Endodermal cell (in vitro differentiated cells): ENCODE results near the gene AUNIP. TPM values are rescaled to one million over a fixed set of nuclear protein-coding genes. Genes with fewer than 3 reads are reported as not detected.

ENCODE experiments used
- DNase-seq: peaks from one replicate; pipeline ENCODE4 v3.0.0-alpha.2; 2017
- H3K27ac ChIP-seq: 2 replicates; pipeline ENCODE4 v1.5.1; 2013; ENCODE audit warnings: mild to moderate bottlenecking, low read depth, low read length, moderate library complexity
- H3K27me3 ChIP-seq: 2 replicates; pipeline ENCODE4 v1.6.1; 2013; ENCODE audit warnings: mild to moderate bottlenecking, low read length, moderate library complexity; ENCODE audit not compliant: insufficient read depth, control insufficient read depth, poor library complexity, severe bottlenecking
- H3K36me3 ChIP-seq: 2 replicates; pipeline ENCODE4 v1.7.0; 2013; ENCODE audit warnings: mild to moderate bottlenecking, low read length, moderate library complexity; ENCODE audit not compliant: control insufficient read depth, insufficient read depth
- H3K4me1 ChIP-seq: one replicate; pipeline ENCODE4 v1.7.0; 2013; ENCODE audit warnings: low read length; ENCODE audit not compliant: control insufficient read depth, insufficient read depth
- H3K4me3 ChIP-seq: 2 replicates; pipeline ENCODE4 v1.5.1; 2013; ENCODE audit warnings: mild to moderate bottlenecking, low read length, moderate library complexity
- H3K9ac ChIP-seq: 2 replicates; pipeline ENCODE4 v1.6.1; 2013; ENCODE audit warnings: mild to moderate bottlenecking, low read length, moderate library complexity; ENCODE audit not compliant: poor library complexity, severe bottlenecking; ENCODE audit errors: extremely low read depth
- H3K9me3 ChIP-seq: 2 replicates; pipeline ENCODE4 v1.6.1; 2013; ENCODE audit warnings: mild to moderate bottlenecking, low read length, moderate library complexity; ENCODE audit not compliant: control insufficient read depth
- H3K27ac Mint-ChIP-seq: 2 replicates; pipeline ENCODE4 v1.8.0; 2020; ENCODE audit warnings: mixed read lengths
- H3K27me3 Mint-ChIP-seq: 2 replicates; pipeline ENCODE4 v1.8.0; 2021; ENCODE audit warnings: mild to moderate bottlenecking, mixed read lengths; ENCODE audit not compliant: insufficient read depth
- H3K36me3 Mint-ChIP-seq: 2 replicates; pipeline ENCODE4 v1.8.0; 2020; ENCODE audit warnings: low read depth, mixed read lengths
- H3K4me1 Mint-ChIP-seq: 2 replicates; pipeline ENCODE4 v1.8.0; 2020; ENCODE audit warnings: mixed read lengths
- H3K4me3 Mint-ChIP-seq: 2 replicates; pipeline ENCODE4 v1.8.0; 2020; ENCODE audit warnings: mild to moderate bottlenecking, moderate library complexity, mixed read lengths
- H3K9me3 Mint-ChIP-seq: 2 replicates; pipeline ENCODE4 v1.8.0; 2020; ENCODE audit warnings: mild to moderate bottlenecking, mixed read lengths
- WGBS, 2 experiments: methylation state at CpG; one replicate each; pipeline versions ENCODE4 v1.1.5 to v1.1.7; 2013; ENCODE audit warnings: missing lambda C conversion rate in 2 of 2, mixed read lengths in 1 of 2; ENCODE audit not compliant: insufficient coverage in 1 of 2, insufficient read length in 1 of 2; 5-methylcytosine and 5-hydroxymethylcytosine counted together
- total RNA-seq, 2 donors: library from RNA; stranded (reverse); fragmentation: NEBNext Ultra II Directional in 1 of 2; extraction: Animal tissue kit (Norgen Biotek cat#: 25700) in 1 of 2; gene quantifications; 2 replicates in 1 of 2; 3 replicates in 1 of 2; pipeline ENCODE4 v1.2.1, GENCODE V29; 2021
- TF ChIP-seq, protein P1 (sequence below): fragments of 200-600 bp; sonication (generic); conservative IDR thresholded peaks from 2 replicates; pipeline ENCODE4 v1.5.0; 2021; ENCODE audit warnings: antibody characterized with exemption, mild to moderate bottlenecking

The AUNIP gene
- total RNA-seq, 2 donors from 2014 or later: 14.3 to 19.5 TPM

DNA sequence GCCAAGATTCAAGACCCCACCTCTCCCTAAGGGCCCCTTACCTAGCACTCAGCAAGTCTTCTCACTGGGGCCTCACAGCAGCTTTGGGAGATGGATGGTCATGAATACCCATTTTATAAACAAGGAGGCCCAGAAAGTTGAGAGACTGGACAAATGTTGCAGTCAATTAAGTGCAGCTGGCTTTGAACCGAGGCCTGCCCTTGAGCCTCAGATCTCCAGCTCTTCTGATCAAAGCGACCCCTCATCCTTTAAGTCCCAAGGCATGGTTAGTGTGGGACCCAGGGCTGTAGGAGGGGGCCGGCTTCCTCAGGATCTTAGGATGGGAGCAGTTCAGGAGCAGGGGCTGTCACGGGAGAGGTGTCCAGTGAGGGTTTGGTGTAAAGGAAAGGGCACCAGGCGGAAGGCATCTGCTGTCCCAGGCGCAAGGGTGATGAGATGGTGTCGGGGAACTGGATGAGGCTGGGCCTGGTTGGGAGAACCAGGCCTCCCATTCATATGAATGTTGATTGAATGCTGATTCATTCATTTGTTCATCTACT lies 44.6 kb downstream of the AUNIP start:
- 96 to 100% methylated on average over 6 to 7 of the region's 7 CpGs for WGBS, 2 experiments
- peaks cover 13% of the 10 kb centered on the region for H3K36me3 ChIP-seq
- DNase-seq: no peak
- H3K4me1 ChIP-seq: peaks cover 5% of the 10 kb centered on the region
- no peak overlapping the region for H3K4me3 ChIP-seq
- H3K36me3 Mint-ChIP-seq: peaks cover 31% of the 10 kb centered on the region
- no peak overlapping the region for H3K27ac Mint-ChIP-seq
- no peak overlapping the region for H3K27ac ChIP-seq
- no peaks in the 10 kb centered on the region for H3K27me3 ChIP-seq
- H3K4me1 Mint-ChIP-seq: peaks cover 12% of the 10 kb centered on the region
- H3K9me3 Mint-ChIP-seq: no peaks in the 10 kb centered on the region
- H3K9ac ChIP-seq: no peak overlapping the region
- no peak overlapping the region for H3K4me3 Mint-ChIP-seq
- TF ChIP-seq, protein P1, sequence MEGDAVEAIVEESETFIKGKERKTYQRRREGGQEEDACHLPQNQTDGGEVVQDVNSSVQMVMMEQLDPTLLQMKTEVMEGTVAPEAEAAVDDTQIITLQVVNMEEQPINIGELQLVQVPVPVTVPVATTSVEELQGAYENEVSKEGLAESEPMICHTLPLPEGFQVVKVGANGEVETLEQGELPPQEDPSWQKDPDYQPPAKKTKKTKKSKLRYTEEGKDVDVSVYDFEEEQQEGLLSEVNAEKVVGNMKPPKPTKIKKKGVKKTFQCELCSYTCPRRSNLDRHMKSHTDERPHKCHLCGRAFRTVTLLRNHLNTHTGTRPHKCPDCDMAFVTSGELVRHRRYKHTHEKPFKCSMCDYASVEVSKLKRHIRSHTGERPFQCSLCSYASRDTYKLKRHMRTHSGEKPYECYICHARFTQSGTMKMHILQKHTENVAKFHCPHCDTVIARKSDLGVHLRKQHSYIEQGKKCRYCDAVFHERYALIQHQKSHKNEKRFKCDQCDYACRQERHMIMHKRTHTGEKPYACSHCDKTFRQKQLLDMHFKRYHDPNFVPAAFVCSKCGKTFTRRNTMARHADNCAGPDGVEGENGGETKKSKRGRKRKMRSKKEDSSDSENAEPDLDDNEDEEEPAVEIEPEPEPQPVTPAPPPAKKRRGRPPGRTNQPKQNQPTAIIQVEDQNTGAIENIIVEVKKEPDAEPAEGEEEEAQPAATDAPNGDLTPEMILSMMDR: no peak
- H3K9me3 ChIP-seq: no peaks in the 10 kb centered on the region
- H3K27me3 Mint-ChIP-seq: no peaks in the 10 kb centered on the region

DNA sequence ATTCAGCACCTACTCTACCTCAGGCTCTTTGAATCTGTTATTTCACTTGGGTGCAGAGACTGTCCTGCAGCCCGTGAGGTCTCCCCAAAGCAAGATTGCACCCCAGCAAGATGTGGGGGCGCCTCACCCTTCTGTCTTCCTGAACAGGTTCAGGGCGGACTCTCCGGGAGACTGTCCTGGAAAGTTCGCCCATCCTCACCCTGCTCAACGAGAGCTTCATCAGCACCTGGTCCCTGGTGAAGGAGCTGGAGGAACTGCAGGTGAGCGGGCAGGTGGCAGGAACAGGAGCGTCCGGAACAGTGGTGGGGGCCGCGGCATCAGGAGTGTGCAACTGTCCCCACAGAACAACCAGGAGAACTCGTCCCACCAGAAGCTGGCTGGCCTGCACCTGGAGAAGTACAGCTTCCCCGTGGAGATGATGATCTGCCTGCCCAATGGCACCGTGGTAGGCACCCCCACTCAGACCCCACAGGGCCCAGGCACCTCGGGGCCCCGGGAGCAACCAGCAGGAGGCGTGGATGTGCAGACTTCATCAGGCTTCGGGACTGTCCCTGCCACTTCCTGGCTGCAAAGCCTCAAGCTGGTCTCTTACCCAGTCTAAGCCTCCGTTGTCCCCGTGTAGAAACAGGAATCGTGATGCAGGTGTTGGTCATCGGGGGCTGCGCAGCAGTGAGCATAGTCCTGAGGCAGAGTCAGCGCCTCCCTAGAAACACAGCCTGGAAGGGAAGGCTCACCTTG lies 45.4 kb downstream of the AUNIP start:
- no peak overlapping the region for H3K4me3 Mint-ChIP-seq
- 93% methylated on average over 9 to 24 of the region's 24 CpGs for WGBS, 2 experiments
- TF ChIP-seq, protein P1: peak; percentile 19
- Histone ChIP-seq H3K27me3 (no peaks in the 10 kb centered on the region), H3K4me1 (peaks cover 4% of the 10 kb centered on the region), H3K9ac (no peak overlapping the region), H3K36me3 (peaks cover 13% of the 10 kb centered on the region), H3K4me3 (no peak overlapping the region), H3K27ac (no peak overlapping the region), H3K9me3 (no peaks in the 10 kb centered on the region)
- H3K27ac Mint-ChIP-seq: no peak overlapping the region
- no peaks in the 10 kb centered on the region for H3K9me3 Mint-ChIP-seq
- no peaks in the 10 kb centered on the region for H3K27me3 Mint-ChIP-seq
- H3K36me3 Mint-ChIP-seq: peaks cover 33% of the 10 kb centered on the region
- DNase-seq: no peak
- H3K4me1 Mint-ChIP-seq: peaks cover 11% of the 10 kb centered on the region

DNA sequence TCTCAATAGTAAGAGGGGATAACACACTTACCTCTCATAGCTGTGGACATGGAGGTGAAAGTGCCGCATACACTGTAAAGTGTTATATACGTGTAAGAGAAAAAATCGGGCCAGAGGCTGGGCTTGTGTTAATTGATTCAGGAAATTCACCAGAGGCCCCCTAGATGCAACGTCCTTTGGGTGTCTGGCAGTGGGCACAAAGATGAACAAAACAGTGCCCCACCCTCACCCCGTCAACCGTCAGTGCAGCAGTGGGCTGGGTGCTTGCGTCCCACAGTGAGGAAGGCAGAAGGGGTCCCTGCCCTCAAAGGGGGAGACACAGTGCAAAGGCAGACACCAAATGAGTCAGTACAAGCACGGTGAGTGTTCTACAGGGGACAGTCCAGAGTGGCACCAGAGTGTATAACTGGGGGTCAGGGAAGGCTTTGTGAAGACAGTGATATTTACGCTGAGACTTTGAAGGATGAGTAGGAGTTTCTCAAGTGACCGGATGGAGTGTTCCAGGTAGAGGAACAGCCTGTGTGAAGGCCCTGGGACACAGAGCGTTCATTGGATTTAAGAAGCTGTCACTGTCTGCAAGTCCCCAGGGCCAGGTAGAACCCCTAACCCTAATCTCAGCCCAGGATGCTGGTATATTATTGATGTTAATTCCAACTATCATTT lies 46.1 kb downstream of the AUNIP start:
- Histone ChIP-seq H3K27ac (no peak overlapping the region), H3K9ac (no peak overlapping the region), H3K36me3 (peaks cover 13% of the 10 kb centered on the region), H3K4me1 (no peaks in the 10 kb centered on the region), H3K4me3 (no peak overlapping the region), H3K9me3 (no peaks in the 10 kb centered on the region), H3K27me3 (no peaks in the 10 kb centered on the region)
- H3K4me3 Mint-ChIP-seq: no peak overlapping the region
- no peaks in the 10 kb centered on the region for H3K27me3 Mint-ChIP-seq
- peaks cover 4% of the 10 kb centered on the region for H3K4me1 Mint-ChIP-seq
- no peak for DNase-seq
- H3K27ac Mint-ChIP-seq: no peak overlapping the region
- H3K9me3 Mint-ChIP-seq: no peaks in the 10 kb centered on the region
- WGBS, 2 experiments: 89 to 90% methylated on average over 8 to 11 of the region's 11 CpGs
- peaks cover 33% of the 10 kb centered on the region for H3K36me3 Mint-ChIP-seq
- TF ChIP-seq, protein P1: no peak
